ENCODE data around the gene GP9. TPM values are rescaled to one million over a fixed set of nuclear protein-coding genes. Genes with fewer than 3 reads are reported as not detected.
"Not testable (repeated sequence)": the region's sequence is repeated elsewhere in the genome, so short reads cannot be mapped to it uniquely, and the experiment has no call there.

Gene GP9
- total and polyA plus RNA-seq, 12 donors: 0.13 to 1.6 TPM; not detected in 10

GRCh38 chr3:129106866-129107565 is 46.4 kb downstream of the GP9 start:
- no peaks in the 10 kb centered on the region for H3K27me3 ChIP-seq
- H3K4me3 ChIP-seq: no peak overlapping the region
- TF ChIP-seq, protein P1, sequence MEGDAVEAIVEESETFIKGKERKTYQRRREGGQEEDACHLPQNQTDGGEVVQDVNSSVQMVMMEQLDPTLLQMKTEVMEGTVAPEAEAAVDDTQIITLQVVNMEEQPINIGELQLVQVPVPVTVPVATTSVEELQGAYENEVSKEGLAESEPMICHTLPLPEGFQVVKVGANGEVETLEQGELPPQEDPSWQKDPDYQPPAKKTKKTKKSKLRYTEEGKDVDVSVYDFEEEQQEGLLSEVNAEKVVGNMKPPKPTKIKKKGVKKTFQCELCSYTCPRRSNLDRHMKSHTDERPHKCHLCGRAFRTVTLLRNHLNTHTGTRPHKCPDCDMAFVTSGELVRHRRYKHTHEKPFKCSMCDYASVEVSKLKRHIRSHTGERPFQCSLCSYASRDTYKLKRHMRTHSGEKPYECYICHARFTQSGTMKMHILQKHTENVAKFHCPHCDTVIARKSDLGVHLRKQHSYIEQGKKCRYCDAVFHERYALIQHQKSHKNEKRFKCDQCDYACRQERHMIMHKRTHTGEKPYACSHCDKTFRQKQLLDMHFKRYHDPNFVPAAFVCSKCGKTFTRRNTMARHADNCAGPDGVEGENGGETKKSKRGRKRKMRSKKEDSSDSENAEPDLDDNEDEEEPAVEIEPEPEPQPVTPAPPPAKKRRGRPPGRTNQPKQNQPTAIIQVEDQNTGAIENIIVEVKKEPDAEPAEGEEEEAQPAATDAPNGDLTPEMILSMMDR (IDR thresholded peaks at IDR 0.05): no peak
- no peak for TF ChIP-seq POLR2A (IDR thresholded peaks at IDR 0.05)
- 58 to 68% (median 66%) methylated on average over 12 to 19 of the region's 19 CpGs for WGBS, 4 donors
- intact Hi-C loops (cut with DNase I): no loop called here
- H3K27ac ChIP-seq: peak overlapping the region in 2 of 5 donors; percentile 48 to 74
- DNase-seq: peak in 1 of 7 donors; percentile 32
- peaks cover 0 to 3% of the 10 kb centered on the region in 2 donors for H3K36me3 ChIP-seq (replicated peaks in 1 of 2)
- peaks cover 15 to 31% of the 10 kb centered on the region in 2 donors for H3K4me1 ChIP-seq (replicated peaks in 1 of 2)
- no peaks in the 10 kb centered on the region for H3K9me3 ChIP-seq (replicated peaks in 1 of 3)

- intact Hi-C loops (cut with DNase I): no loop called here
- Histone ChIP-seq H3K9me3 (replicated peaks in 1 of 3) (no peaks in the 10 kb centered on the region), H3K27ac (no peak overlapping the region), H3K27me3 (no peaks in the 10 kb centered on the region), H3K4me1 (replicated peaks in 1 of 2) (peaks cover 15 to 31% of the 10 kb centered on the region in 2 donors), H3K36me3 (replicated peaks in 1 of 2) (peaks cover 0 to 10% of the 10 kb centered on the region in 2 donors), H3K4me3 (no peak overlapping the region)
- 86 to 98% (median 91%) methylated on average over 8 of the region's 8 CpGs for WGBS, 4 donors
- no peak for DNase-seq
- no peak for TF ChIP-seq POLR2A (IDR thresholded peaks at IDR 0.05)
Measured at GRCh38 chr3:129107793-129108192, 47.2 kb downstream of the GP9 start.

DNA sequence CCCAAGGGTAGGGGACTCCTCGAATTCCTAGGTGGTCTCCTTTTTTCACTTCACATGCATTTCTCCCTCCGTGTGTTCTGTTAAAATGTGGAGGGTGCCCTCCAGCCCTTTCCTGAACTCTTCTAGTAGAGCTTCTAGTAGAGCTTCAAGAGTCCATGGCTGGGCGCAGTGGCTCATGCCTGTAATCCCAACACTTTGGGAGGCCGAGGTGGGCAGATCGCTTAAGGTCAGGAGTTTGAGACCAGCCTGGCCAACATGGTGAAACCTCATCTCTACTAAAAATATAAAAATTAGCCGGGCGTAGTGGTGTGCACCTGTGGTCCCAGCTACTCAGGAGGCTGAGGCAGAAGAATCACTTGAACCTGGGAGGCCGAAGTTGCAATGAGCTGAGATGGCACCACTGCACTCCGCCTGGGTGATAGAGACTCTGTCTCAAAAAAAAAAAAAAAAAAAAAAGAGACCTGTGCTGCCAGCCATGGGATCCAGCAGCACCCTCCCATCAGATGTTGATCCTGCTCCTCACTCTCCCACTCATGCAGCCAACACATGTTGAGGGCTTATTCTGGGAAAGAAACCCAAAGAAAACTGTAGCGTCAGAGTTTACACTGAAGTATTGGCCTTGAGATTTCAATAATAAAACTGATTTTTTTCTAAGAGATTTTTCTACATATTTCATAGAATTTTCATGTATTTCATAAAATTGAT is 50.6 kb downstream of the GP9 start:
- H3K4me3 ChIP-seq; H3K9me3 ChIP-seq (replicated peaks in 1 of 3); H3K27me3 ChIP-seq; H3K27ac ChIP-seq; DNase-seq; intact Hi-C loops (cut with DNase I): not testable (repeated sequence)
- peaks cover 0 to 19% of the 10 kb centered on the region in 2 donors for H3K36me3 ChIP-seq (replicated peaks in 1 of 2)
- 91 to 93% (median 93%) methylated on average over 8 to 10 of the region's 10 CpGs for WGBS, 4 donors
- peaks cover 13 to 19% of the 10 kb centered on the region in 2 donors for H3K4me1 ChIP-seq (replicated peaks in 1 of 2)

Other genes starting within 250 kb of the GP9 start
- 10 to 100 TPM; 45.7 to 68.0 (median 52.0) TPM for gene ACAD9, start 181.2 kb upstream of the GP9 start, total RNA-seq
- gene ACAD9, start 181.2 kb upstream of the GP9 start, polyA plus RNA-seq: 10 to 100 TPM; 39.1 to 54.0 (median 51.1) TPM
- 1 to 10 TPM in 2 of 9 donors, under 1 TPM in 6, not detected in 1; 0.14 to 1.9 (median 0.56) TPM for gene CFAP92, start 66.7 kb upstream of the GP9 start, total RNA-seq
- under 1 TPM; 0.27 to 0.48 (median 0.48) TPM for gene CFAP92, start 66.7 kb upstream of the GP9 start, polyA plus RNA-seq
- gene EFCC1, start 59.5 kb upstream of the GP9 start, total RNA-seq: 1 to 10 TPM in 7 of 9 donors, under 1 TPM in 2; 0.60 to 4.7 (median 1.8) TPM
- gene EFCC1, start 59.5 kb upstream of the GP9 start, polyA plus RNA-seq: 1 to 10 TPM in 2 of 3 donors, under 1 TPM in 1; 0.46 to 6.0 (median 1.9) TPM
- gene RAB43, start 61.0 kb downstream of the GP9 start, total RNA-seq: 10 to 100 TPM in 8 of 9 donors, 1 to 10 TPM in 1; 3.8 to 37.2 (median 32.0) TPM
- gene RAB43, start 61.0 kb downstream of the GP9 start, polyA plus RNA-seq: 10 to 100 TPM in 1 of 3 donors, 1 to 10 TPM in 1, under 1 TPM in 1; 0.33 to 13.0 (median 7.9) TPM
- gene ISY1, start 100.3 kb downstream of the GP9 start, total RNA-seq: 10 to 100 TPM in 8 of 9 donors, 1 to 10 TPM in 1; 4.1 to 40.0 (median 27.0) TPM
- 10 to 100 TPM; 15.0 to 39.7 (median 17.7) TPM for gene ISY1, start 100.3 kb downstream of the GP9 start, polyA plus RNA-seq
- gene CNBP, start 123.1 kb downstream of the GP9 start, total RNA-seq: 100 to 1,000 TPM; 296 to 804 (median 483) TPM
- 100 to 1,000 TPM; 373 to 465 (median 424) TPM for gene CNBP, start 123.1 kb downstream of the GP9 start, polyA plus RNA-seq
- 100 to 1,000 TPM; 105 to 318 (median 166) TPM for gene COPG1, start 188.8 kb downstream of the GP9 start, total RNA-seq
- 100 to 1,000 TPM in 2 of 3 donors, 10 to 100 TPM in 1; 84.9 to 182 (median 160) TPM for gene COPG1, start 188.8 kb downstream of the GP9 start, polyA plus RNA-seq
- 10 to 100 TPM; 17.3 to 39.7 (median 25.4) TPM for gene HMCES, start 218.1 kb downstream of the GP9 start, total RNA-seq
- 10 to 100 TPM; 16.0 to 29.4 (median 19.9) TPM for gene HMCES, start 218.1 kb downstream of the GP9 start, polyA plus RNA-seq